ENCODE data around the gene SLC8A1. TPM values are rescaled to one million over a fixed set of nuclear protein-coding genes. Genes with fewer than 3 reads are reported as not detected.

Gene SLC8A1
- total RNA-seq, 4 donors from 2014 or later: 22.8 to 65.5 (median 42.0) TPM

GRCh38 chr2:40348665-40349064, 103.2 kb downstream of the SLC8A1 start:
- no peak overlapping the region for H3K4me3 ChIP-seq
- peaks cover 0 to 30% (median 2%) of the 10 kb centered on the region in 4 donors for H3K4me1 ChIP-seq
- 46 to 69% methylated on average over 5 of the region's 5 CpGs for WGBS, 2 donors (ENCODE audit: low coverage in 1 of 2)
- intact Hi-C loops (cut with DNase I; ENCODE audit: low total_unique reads) (no loop called here), in situ Hi-C loops (cut with MboI; ENCODE audit: low pct_ligation_motif_present in 1 of 4, low pct_unique_long_range_greater_than_20kb in 1 of 4, low sequenced_read_pairs in 3 of 4) (no loop called here)
- H3K27ac ChIP-seq: peak overlapping the region in 1 of 4 donors; percentile 27
- H3K27me3 ChIP-seq: no peaks in the 10 kb centered on the region
- H3K9me3 ChIP-seq: no peaks in the 10 kb centered on the region
- TF ChIP-seq POLR2AphosphoS5 (IDR thresholded peaks at IDR 0.05): no peak
- no peak for TF ChIP-seq EP300 (IDR thresholded peaks at IDR 0.05; ENCODE audit: low read depth)
- TF ChIP-seq CTCF (IDR thresholded peaks at IDR 0.05): no peak
- no peak for TF ChIP-seq POLR2A (IDR thresholded peaks at IDR 0.05)
- no peak for DNase-seq
- H3K36me3 ChIP-seq: no peaks in the 10 kb centered on the region

GRCh38 chr2:40348038-40348437, 103.9 kb downstream of the SLC8A1 start:
- no peak for DNase-seq
- WGBS, 2 donors (ENCODE audit: low coverage in 1 of 2): 59 to 71% methylated on average over 4 to 5 of the region's 5 CpGs
- in situ Hi-C loops (cut with MboI; ENCODE audit: low pct_ligation_motif_present in 1 of 4, low pct_unique_long_range_greater_than_20kb in 1 of 4, low sequenced_read_pairs in 3 of 4): no loop called here
- no peak overlapping the region for H3K4me3 ChIP-seq
- peaks cover 0 to 32% (median 2%) of the 10 kb centered on the region in 4 donors for H3K4me1 ChIP-seq
- peak overlapping the region in 1 of 4 donors; percentile 27 for H3K27ac ChIP-seq
- intact Hi-C loops (cut with DNase I; ENCODE audit: low total_unique reads): no loop called here
- no peaks in the 10 kb centered on the region for H3K27me3 ChIP-seq
- TF ChIP-seq POLR2A (IDR thresholded peaks at IDR 0.05) (no peak), EP300 (IDR thresholded peaks at IDR 0.05; ENCODE audit: low read depth) (no peak), POLR2AphosphoS5 (IDR thresholded peaks at IDR 0.05) (no peak), CTCF (IDR thresholded peaks at IDR 0.05) (no peak)
- H3K36me3 ChIP-seq: no peaks in the 10 kb centered on the region
- no peaks in the 10 kb centered on the region for H3K9me3 ChIP-seq

GRCh38 chr2:40346535-40347354, 105.1 kb downstream of the SLC8A1 start:
- TF ChIP-seq POLR2A (IDR thresholded peaks at IDR 0.05) (no peak), POLR2AphosphoS5 (IDR thresholded peaks at IDR 0.05) (no peak), EP300 (IDR thresholded peaks at IDR 0.05; ENCODE audit: low read depth) (no peak), CTCF (IDR thresholded peaks at IDR 0.05) (no peak)
- H3K27ac ChIP-seq: peak overlapping the region; percentile 31 to 77 (median 64)

GRCh38 chr2:40344364-40344763, 107.5 kb downstream of the SLC8A1 start:
- Histone ChIP-seq H3K4me3 (no peak overlapping the region), H3K36me3 (no peaks in the 10 kb centered on the region), H3K9me3 (no peaks in the 10 kb centered on the region), H3K27ac (peak overlapping the region in 3 of 4 donors; percentile 14 to 59 (median 20)), H3K27me3 (no peaks in the 10 kb centered on the region), H3K4me1 (peaks cover 0 to 26% (median 2%) of the 10 kb centered on the region in 4 donors)
- in situ Hi-C loops (cut with MboI; ENCODE audit: low pct_ligation_motif_present in 1 of 4, low pct_unique_long_range_greater_than_20kb in 1 of 4, low sequenced_read_pairs in 3 of 4): no loop called here
- 58 to 63% methylated on average over 1 of the region's 1 CpG for WGBS, 2 donors (ENCODE audit: low coverage in 1 of 2)
- intact Hi-C loops (cut with DNase I; ENCODE audit: low total_unique reads): no loop called here
- no peak for TF ChIP-seq POLR2AphosphoS5 (IDR thresholded peaks at IDR 0.05)
- no peak for TF ChIP-seq POLR2A (IDR thresholded peaks at IDR 0.05)
- no peak for TF ChIP-seq CTCF (IDR thresholded peaks at IDR 0.05)
- TF ChIP-seq EP300 (IDR thresholded peaks at IDR 0.05; ENCODE audit: low read depth): no peak
- DNase-seq: no peak

More at GRCh38 chr2:40346535-40347354, 105.1 kb downstream of the SLC8A1 start:
- peaks cover 0 to 26% (median 2%) of the 10 kb centered on the region in 4 donors for H3K4me1 ChIP-seq
- 70 to 87% methylated on average over 3 of the region's 3 CpGs for WGBS, 2 donors (ENCODE audit: low coverage in 1 of 2)
- H3K4me3 ChIP-seq: no peak overlapping the region
- intact Hi-C loops (cut with DNase I; ENCODE audit: low total_unique reads): no loop called here
- DNase-seq: no peak
- H3K9me3 ChIP-seq: no peaks in the 10 kb centered on the region
- in situ Hi-C loops (cut with MboI; ENCODE audit: low pct_ligation_motif_present in 1 of 4, low pct_unique_long_range_greater_than_20kb in 1 of 4, low sequenced_read_pairs in 3 of 4): no loop called here
- no peaks in the 10 kb centered on the region for H3K36me3 ChIP-seq
- H3K27me3 ChIP-seq: no peaks in the 10 kb centered on the region
